GM19351 (cell line): ENCODE results near the gene KNDC1.

Experiments
- ATAC-seq: cut with Tn5 transposase; IDR thresholded peaks from one replicate; pipeline ENCODE4 v1.9.1; 2021; ENCODE audit warnings: mild to moderate bottlenecking, moderate library complexity; ENCODE audit not compliant: unreplicated experiment

Gene KNDC1

GRCh38 chr10:133203652-133204195 is 43.7 kb downstream of the KNDC1 start:
- no peak for ATAC-seq

GRCh38 chr10:133204226-133205015 is 44.4 kb downstream of the KNDC1 start:
- ATAC-seq: no peak

- no peak for ATAC-seq
Measured at GRCh38 chr10:133205146-133205545, 45.1 kb downstream of the KNDC1 start.

GRCh38 chr10:133206356-133207040 is 46.5 kb downstream of the KNDC1 start:
- ATAC-seq: no peak

GRCh38 chr10:133207041-133207600 is 47.1 kb downstream of the KNDC1 start:
- no peak for ATAC-seq

GRCh38 chr10:133207627-133208026 is 47.6 kb downstream of the KNDC1 start:
- no peak for ATAC-seq

GRCh38 chr10:133208466-133208865 is 48.4 kb downstream of the KNDC1 start:
- ATAC-seq: no peak

GRCh38 chr10:133209117-133209516 is 49.1 kb downstream of the KNDC1 start:
- no peak for ATAC-seq

- ATAC-seq: no peak
Measured at GRCh38 chr10:133209641-133210040, 49.6 kb downstream of the KNDC1 start.

GRCh38 chr10:133210398-133211140 is 50.5 kb downstream of the KNDC1 start:
- ATAC-seq: no peak

GRCh38 chr10:133211141-133211830 is 51.3 kb downstream of the KNDC1 start:
- ATAC-seq: no peak

GRCh38 chr10:133211959-133212852 is 52.2 kb downstream of the KNDC1 start:
- ATAC-seq: no peak

- no peak for ATAC-seq
Measured at GRCh38 chr10:133212853-133213494, 53.0 kb downstream of the KNDC1 start.

GRCh38 chr10:133213641-133214467 is 53.8 kb downstream of the KNDC1 start:
- ATAC-seq: no peak

- no peak for ATAC-seq
Measured at GRCh38 chr10:133214468-133215410, 54.7 kb downstream of the KNDC1 start.

- no peak for ATAC-seq
Measured at GRCh38 chr10:133215586-133215985, 55.6 kb downstream of the KNDC1 start.

- no peak for ATAC-seq
Measured at GRCh38 chr10:133216776-133217175, 56.8 kb downstream of the KNDC1 start.
